Sciatic nerve (tissue), 2 donors: ENCODE data around the gene PPP1R7. TPM values are rescaled to one million over a fixed set of nuclear protein-coding genes. Genes with fewer than 3 reads are reported as not detected.
"Not testable (repeated sequence)": the region's sequence is repeated elsewhere in the genome, so short reads cannot be mapped to it uniquely, and the experiment has no call there.

ENCODE experiments used
- ATAC-seq: fragments of 200-7000 bp; cut with Tn5 transposase; one replicate; pipeline ENCODE4 v1.9.1; 2020; ENCODE audit warnings: mild to moderate bottlenecking, moderate library complexity
- DNase-seq: peaks from one replicate; pipeline ENCODE4 v3.0.0-alpha.2; 2020; ENCODE audit warnings: low spot score
- intact Hi-C: fragments of 100-400 bp; cut with DNase I; formaldehyde crosslinking; loops from one replicate; pipeline ENCODE4 v1.14.2; 2022
- total RNA-seq: library from RNA; stranded (reverse); fragmentation: NEBNext Ultra II Directional; extraction: Animal tissue kit (Norgen Biotek cat#: 25700); gene quantifications from one replicate; pipeline ENCODE4 v1.2.1, GENCODE V29; 2021
- donor health status: DM: no; HTN: no; CAD: no.
- donor health status: DM: no; HTN: no; CAD: no.

The PPP1R7 gene
- total RNA-seq, 1 donor from 2014 or later: 45.3 TPM

GRCh38 chr2:241187101-241187917, 37.0 kb downstream of the PPP1R7 start:
- no peak for ATAC-seq
- DNase-seq: no peak
- intact Hi-C loops: no loop called here

GRCh38 chr2:241187918-241188234, 37.6 kb downstream of the PPP1R7 start:
- intact Hi-C loops: no loop called here
- DNase-seq (no peak), ATAC-seq (no peak)

GRCh38 chr2:241188361-241189092, 38.3 kb downstream of the PPP1R7 start, which contains the start of gene ANO7:
Gene ANO7, plus strand, starts transcription at chr2:241188677. Its CDS starts 1,387 bp downstream, at chr2:241190064.
- ATAC-seq (peak; percentile 25), DNase-seq (no peak)
- intact Hi-C loops: no loop called here

GRCh38 chr2:241189093-241189855, 39.0 kb downstream of the PPP1R7 start:
- DNase-seq: no peak

GRCh38 chr2:241189856-241190201, 39.6 kb downstream of the PPP1R7 start:
- DNase-seq (no peak), ATAC-seq (no peak)
- intact Hi-C loops: no loop called here

More at GRCh38 chr2:241189093-241189855, 39.0 kb downstream of the PPP1R7 start:
- intact Hi-C loops: no loop called here
- ATAC-seq: no peak

- intact Hi-C loops: no loop called here
- peak; percentile 16 for ATAC-seq
Measured at GRCh38 chr2:241190291-241190981, 40.2 kb downstream of the PPP1R7 start.

GRCh38 chr2:241191081-241191480, 40.8 kb downstream of the PPP1R7 start:
- DNase-seq (no peak), ATAC-seq (no peak)

More at GRCh38 chr2:241190291-241190981, 40.2 kb downstream of the PPP1R7 start:
- DNase-seq: no peak

GRCh38 chr2:241193271-241193670, 43.0 kb downstream of the PPP1R7 start:
- intact Hi-C loops: no loop called here
- ATAC-seq (no peak), DNase-seq (no peak)

More at GRCh38 chr2:241191081-241191480, 40.8 kb downstream of the PPP1R7 start:
- intact Hi-C loops: no loop called here

GRCh38 chr2:241194811-241195210, 44.5 kb downstream of the PPP1R7 start:
- ATAC-seq (no peak), DNase-seq (peak; percentile 19)
- intact Hi-C loops: no loop called here

- intact Hi-C loops: no loop called here
- peak; percentile 42 for DNase-seq
- no peak for ATAC-seq
Measured at GRCh38 chr2:241195506-241196130, 45.4 kb downstream of the PPP1R7 start.

- ATAC-seq, DNase-seq, intact Hi-C loops: not testable (repeated sequence)
Measured at GRCh38 chr2:241197246-241197645, 47.0 kb downstream of the PPP1R7 start.

- no peak for ATAC-seq
- intact Hi-C loops: no loop called here
- no peak for DNase-seq
Measured at GRCh38 chr2:241197947-241198346, 47.7 kb downstream of the PPP1R7 start.

GRCh38 chr2:241198381-241199279, 48.4 kb downstream of the PPP1R7 start:
- DNase-seq: no peak
- intact Hi-C loops: no loop called here
- ATAC-seq: no peak

GRCh38 chr2:241199286-241199685, 49.0 kb downstream of the PPP1R7 start:
- intact Hi-C loops: no loop called here
- ATAC-seq (no peak), DNase-seq (no peak)

- no peak for DNase-seq
- no peak for ATAC-seq
- intact Hi-C loops: no loop called here
Measured at GRCh38 chr2:241199897-241200821, 49.9 kb downstream of the PPP1R7 start.

GRCh38 chr2:241200822-241201395, 50.6 kb downstream of the PPP1R7 start:
- intact Hi-C loops: no loop called here
- no peak for ATAC-seq

More at GRCh38 chr2:241200822-241201395, 50.6 kb downstream of the PPP1R7 start:
- no peak for DNase-seq
